Neural progenitor cell (in vitro differentiated cells): ENCODE measurements around the gene ANO3.

Experiments used
- CTCF ChIP-seq: fragments of 200-600 bp; sonication (generic); IDR thresholded peaks from 2 replicates; pipeline ENCODE4 v1.5.1; 2017; ENCODE audit warnings: antibody characterized with exemption, mild to moderate bottlenecking
- EZH2 ChIP-seq: fragments of 200-600 bp; sonication (generic); IDR thresholded peaks from 2 replicates; pipeline ENCODE4 v1.6.1; 2017; ENCODE audit warnings: antibody characterized with exemption, mild to moderate bottlenecking, moderate library complexity
- EZH2phosphoT487 ChIP-seq: fragments of 200-600 bp; sonication (generic); IDR thresholded peaks from 2 replicates; pipeline ENCODE4 v1.6.1; 2017; ENCODE audit warnings: antibody characterized with exemption

- TF ChIP-seq CTCF = no peak
- TF ChIP-seq EZH2phosphoT487 = no peak
- TF ChIP-seq EZH2 = no peak
Measured at GRCh38 chr11:26377619-26378018, 45.7 kb downstream of the ANO3 start.
